Mesothelial cell of epicardium (in vitro differentiated cells): Measurements from ENCODE around the gene TNNT3. TPM values are rescaled to one million over a fixed set of nuclear protein-coding genes. Genes with fewer than 3 reads are reported as not detected.

Source experiments
- DNase-seq, 2 experiments: peaks; one replicate each; pipeline ENCODE4 v3.0.0; 2021; ENCODE audit warnings: low spot score in 2 of 2; ENCODE audit not compliant: unreplicated experiment in 2 of 2
- H3K27ac Mint-ChIP-seq: 2 replicates; pipeline ENCODE4 v1.8.0; 2021; ENCODE audit warnings: mixed read lengths
- H3K27me3 Mint-ChIP-seq: 2 replicates; pipeline ENCODE4 v1.8.0; 2021; ENCODE audit warnings: low read depth, mixed read lengths
- H3K36me3 Mint-ChIP-seq: 2 replicates; pipeline ENCODE4 v1.8.0; 2021; ENCODE audit warnings: mixed read lengths
- H3K4me1 Mint-ChIP-seq: 2 replicates; pipeline ENCODE4 v1.8.0; 2021; ENCODE audit warnings: mixed read lengths
- H3K4me3 Mint-ChIP-seq: 2 replicates; pipeline ENCODE4 v1.8.0; 2021; ENCODE audit warnings: mild to moderate bottlenecking, moderate library complexity, mixed read lengths
- H3K9me3 Mint-ChIP-seq: 2 replicates; pipeline ENCODE4 v1.8.0; 2021; ENCODE audit warnings: mixed read lengths
- total RNA-seq: library from RNA; stranded (reverse); gene quantifications from 3 replicates; pipeline ENCODE4 v1.2.1, GENCODE V29; 2021
- TF ChIP-seq, protein P1 (sequence below): fragments of 200-600 bp; sonication (generic); IDR thresholded peaks from one replicate; pipeline ENCODE4 v1.5.0; 2021; ENCODE audit warnings: antibody characterized with exemption; ENCODE audit not compliant: unreplicated experiment

TNNT3 gene
- total RNA-seq: 15.2 to 19.0 TPM (median 18.0 TPM) in 3 replicates

DNA sequence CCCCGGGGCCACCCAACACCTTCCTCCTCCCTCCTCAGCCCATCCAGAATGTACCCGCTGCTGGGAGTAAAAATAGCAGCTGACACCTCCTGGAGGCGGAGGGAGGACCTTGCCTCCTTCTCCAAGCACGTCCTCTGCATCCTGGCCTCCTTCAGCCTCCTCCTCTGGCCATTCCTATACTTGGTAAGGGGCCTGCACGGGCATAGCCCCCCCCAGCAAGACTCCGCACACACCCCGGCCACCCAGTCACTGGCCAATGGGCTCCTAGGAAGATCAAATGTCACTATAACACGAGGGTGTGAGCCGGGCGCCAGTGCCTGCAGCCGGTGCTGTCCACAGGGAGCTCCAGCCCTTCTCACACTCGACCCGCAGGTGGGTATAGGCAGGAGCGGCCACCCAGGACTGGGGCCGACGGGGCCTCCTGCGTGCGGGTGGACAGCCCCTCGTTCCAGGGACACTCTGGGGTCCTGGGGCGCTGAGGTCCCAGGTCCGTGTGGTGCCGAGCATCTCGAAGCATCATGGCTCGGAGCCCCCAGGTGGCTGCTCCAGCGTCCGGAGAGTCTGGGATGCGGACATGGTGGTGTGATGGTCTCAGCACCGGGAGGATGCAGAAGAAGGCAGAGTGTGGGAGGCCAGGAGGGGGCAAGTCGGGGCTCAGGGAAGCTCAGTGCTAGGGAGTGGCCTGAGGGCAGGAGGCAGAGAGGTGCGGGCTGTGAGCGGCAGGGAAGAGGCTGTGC lies at the start of gene TNNT3:
Gene TNNT3, plus strand, starts transcription at position 313 of the 737 bp plus-strand sequence. CDS start 3,172 bp downstream, outside the sequence.
- TF ChIP-seq, protein P1, sequence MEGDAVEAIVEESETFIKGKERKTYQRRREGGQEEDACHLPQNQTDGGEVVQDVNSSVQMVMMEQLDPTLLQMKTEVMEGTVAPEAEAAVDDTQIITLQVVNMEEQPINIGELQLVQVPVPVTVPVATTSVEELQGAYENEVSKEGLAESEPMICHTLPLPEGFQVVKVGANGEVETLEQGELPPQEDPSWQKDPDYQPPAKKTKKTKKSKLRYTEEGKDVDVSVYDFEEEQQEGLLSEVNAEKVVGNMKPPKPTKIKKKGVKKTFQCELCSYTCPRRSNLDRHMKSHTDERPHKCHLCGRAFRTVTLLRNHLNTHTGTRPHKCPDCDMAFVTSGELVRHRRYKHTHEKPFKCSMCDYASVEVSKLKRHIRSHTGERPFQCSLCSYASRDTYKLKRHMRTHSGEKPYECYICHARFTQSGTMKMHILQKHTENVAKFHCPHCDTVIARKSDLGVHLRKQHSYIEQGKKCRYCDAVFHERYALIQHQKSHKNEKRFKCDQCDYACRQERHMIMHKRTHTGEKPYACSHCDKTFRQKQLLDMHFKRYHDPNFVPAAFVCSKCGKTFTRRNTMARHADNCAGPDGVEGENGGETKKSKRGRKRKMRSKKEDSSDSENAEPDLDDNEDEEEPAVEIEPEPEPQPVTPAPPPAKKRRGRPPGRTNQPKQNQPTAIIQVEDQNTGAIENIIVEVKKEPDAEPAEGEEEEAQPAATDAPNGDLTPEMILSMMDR: no peak
- Mint-ChIP-seq H3K27me3 (peaks cover 3% of the 10 kb centered on the region), H3K4me1 (peaks cover 21% of the 10 kb centered on the region), H3K4me3 (no peak within 1 kb of the TSS), H3K27ac (no peak within 1 kb of the TSS), H3K9me3 (no peaks in the 10 kb centered on the region), H3K36me3 (no peaks in the 10 kb centered on the region)
- DNase-seq: no peak

DNA sequence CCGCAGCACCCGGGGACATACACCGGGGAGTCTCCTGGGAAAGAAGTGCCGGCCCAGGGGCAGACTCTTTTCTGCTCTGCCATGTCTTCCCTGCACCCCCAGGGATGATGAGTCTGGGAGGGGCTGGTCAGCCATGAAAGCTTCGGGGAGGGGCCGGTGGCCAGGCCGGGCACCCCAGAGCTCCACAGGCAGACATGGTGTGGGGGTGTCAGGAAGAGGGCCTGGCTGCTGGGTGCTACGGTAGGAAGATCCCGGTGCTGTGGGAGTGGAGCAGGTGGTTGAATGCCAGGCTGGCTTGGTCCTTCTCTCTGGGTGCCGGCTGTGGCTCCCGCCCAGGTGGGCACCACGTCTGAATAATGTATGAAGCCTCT lies 49.2 kb upstream of the TNNT3 start:
- Mint-ChIP-seq H3K4me3 (no peak overlapping the region), H3K27me3 (peaks cover 17% of the 10 kb centered on the region), H3K36me3 (no peaks in the 10 kb centered on the region), H3K9me3 (no peaks in the 10 kb centered on the region), H3K27ac (no peak overlapping the region), H3K4me1 (peaks cover 8% of the 10 kb centered on the region)
- no peak for DNase-seq
- TF ChIP-seq, protein P1: no peak

DNA sequence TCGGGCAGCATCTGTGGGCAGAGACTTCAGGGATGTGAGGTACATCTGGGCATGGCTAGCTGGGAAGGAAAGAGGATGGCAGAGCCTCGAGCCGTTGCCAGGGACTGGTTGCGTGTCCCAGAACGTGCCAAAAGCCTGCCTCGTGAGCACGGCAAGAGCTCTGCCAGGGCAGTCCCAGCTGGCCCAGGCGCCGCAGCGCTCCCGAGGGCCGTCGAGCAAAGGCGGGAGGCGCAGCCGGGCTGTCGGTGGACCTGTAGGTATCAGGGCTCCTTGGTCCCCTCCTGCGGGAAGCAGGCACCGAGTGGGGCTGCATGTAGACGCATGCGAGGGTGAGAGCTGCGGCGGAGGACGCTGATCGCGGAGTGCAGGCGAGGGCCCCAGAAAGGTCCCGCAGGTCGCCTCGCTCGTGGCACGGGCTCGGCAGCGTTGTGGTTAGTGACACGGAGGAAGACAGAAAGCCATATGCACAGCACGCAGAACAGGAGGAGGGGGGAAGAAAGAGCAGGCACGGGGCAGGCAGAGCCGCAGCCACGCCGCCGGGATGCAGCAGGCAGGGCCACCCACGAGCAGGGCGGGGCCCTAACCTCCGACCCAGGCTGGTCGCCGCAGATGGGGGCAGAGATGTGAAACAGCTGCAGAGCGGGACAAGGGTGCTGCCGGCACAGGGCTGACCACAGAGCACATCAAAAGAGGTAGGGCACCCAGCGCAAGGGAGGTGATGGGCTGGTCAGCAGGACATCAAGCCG lies 48.6 kb upstream of the TNNT3 start:
- TF ChIP-seq, protein P1: no peak
- no peak overlapping the region for H3K4me3 Mint-ChIP-seq
- no peak overlapping the region for H3K27ac Mint-ChIP-seq
- DNase-seq: no peak
- peaks cover 17% of the 10 kb centered on the region for H3K27me3 Mint-ChIP-seq
- H3K36me3 Mint-ChIP-seq: no peaks in the 10 kb centered on the region
- no peaks in the 10 kb centered on the region for H3K9me3 Mint-ChIP-seq
- H3K4me1 Mint-ChIP-seq: peaks cover 7% of the 10 kb centered on the region

DNA sequence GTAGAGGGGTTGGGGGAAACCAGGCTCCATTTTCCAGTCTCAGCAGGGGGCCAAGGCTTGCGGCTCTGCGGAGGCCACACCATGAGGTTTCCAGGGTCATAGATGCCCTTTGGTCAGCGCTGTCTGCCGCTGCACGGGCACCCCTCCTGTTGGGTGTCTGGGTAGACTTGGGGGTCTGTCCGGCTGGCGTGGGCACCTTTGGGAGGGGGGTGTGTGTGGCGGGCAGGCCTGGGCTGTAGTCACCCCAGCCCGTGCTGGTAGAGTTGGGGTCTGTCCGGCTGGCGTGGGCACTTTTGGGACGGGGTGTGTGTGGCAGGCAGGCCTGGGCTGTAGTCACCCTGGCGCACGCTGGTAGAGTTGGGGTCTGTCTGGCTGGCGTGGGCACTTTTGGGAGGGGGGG lies 48.0 kb upstream of the TNNT3 start:
- Mint-ChIP-seq H3K36me3 (no peaks in the 10 kb centered on the region), H3K27ac (no peak overlapping the region), H3K27me3 (peaks cover 17% of the 10 kb centered on the region), H3K4me3 (no peak overlapping the region), H3K9me3 (no peaks in the 10 kb centered on the region), H3K4me1 (peaks cover 12% of the 10 kb centered on the region)
- TF ChIP-seq, protein P1: no peak
- no peak for DNase-seq

DNA sequence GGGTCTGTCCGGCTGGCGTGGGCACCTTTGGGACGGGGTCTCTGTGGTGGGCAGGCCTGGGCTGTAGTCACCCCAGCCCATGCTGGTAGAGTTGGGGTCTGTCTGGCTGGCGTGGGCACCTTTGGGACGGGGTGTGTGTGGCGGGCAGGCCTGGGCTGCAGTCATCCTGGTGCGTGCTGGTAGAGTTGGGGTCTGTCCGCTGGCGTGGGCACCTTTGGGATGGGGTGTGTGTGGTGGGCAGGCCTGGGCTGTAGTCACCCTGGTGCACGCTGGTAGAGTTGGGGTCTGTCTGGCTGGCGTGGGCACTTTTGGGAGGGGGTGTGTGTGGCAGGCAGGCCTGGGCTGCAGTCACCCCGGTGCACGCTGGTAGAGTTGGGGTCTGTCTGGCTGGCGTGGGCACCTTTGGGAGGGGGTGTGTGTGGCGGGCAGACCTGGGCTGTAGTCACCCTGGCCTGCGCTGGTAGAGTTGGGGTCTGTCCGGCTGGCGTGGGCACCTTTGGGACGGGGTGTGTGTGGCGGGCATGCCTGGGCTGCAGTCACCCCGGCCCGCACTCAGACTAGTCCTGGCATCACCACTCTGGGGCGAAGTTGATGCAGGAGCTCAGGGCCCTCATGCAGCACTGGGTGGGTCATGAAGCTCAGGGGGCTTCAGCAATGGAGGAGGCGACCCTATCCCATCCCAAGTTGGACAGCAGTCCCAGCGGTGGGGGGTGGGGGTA lies 47.1 kb upstream of the TNNT3 start:
- H3K4me1 Mint-ChIP-seq: peaks cover 18% of the 10 kb centered on the region
- no peak overlapping the region for H3K4me3 Mint-ChIP-seq
- no peaks in the 10 kb centered on the region for H3K36me3 Mint-ChIP-seq
- TF ChIP-seq, protein P1: no peak
- H3K27ac Mint-ChIP-seq: no peak overlapping the region
- no peak for DNase-seq
- H3K9me3 Mint-ChIP-seq: no peaks in the 10 kb centered on the region
- H3K27me3 Mint-ChIP-seq: peaks cover 17% of the 10 kb centered on the region
